ENCODE results near the gene DTNB.

- TF ChIP-seq POLR2AphosphoS5 (IDR thresholded peaks at IDR 0.05) (no peak), CTCF (IDR thresholded peaks at IDR 0.05) (no peak)
These were observed 129.4 kb downstream of the DTNB start for GRCh38 chr2:25543939-25544338.
